LNCAP (cell line): ENCODE measurements around the gene DSG1.

Experiments used
- TF ChIP-seq, protein P1 (sequence below): fragments of 450-650 bp; IDR thresholded peaks from 2 replicates; pipeline ENCODE4 v1.5.1; 2017; ENCODE audit warnings: mild to moderate bottlenecking

Gene DSG1

DNA sequence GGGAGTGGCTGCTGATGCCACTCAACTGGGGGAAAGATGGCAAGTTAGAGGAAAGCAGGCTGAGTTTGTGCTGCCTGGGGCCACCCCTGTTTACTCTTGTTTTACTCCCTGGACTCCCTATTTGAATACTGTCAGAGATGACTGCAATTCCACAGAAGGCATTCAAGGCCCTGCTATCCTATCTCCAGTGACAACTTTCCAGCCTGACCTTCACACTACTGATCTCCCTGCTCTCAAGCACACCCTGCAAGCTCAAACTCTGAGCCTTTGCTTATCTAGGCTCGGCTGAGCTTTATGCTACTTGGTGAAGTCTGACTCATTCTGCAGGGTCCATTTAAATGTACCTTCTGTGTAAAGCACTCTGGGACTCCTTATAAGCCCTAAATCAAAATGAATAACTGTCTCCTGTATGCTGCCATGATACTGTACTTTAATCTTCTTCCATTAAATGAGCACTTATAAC is 39.3 kb upstream of the DSG1 start:
- TF ChIP-seq, protein P1, sequence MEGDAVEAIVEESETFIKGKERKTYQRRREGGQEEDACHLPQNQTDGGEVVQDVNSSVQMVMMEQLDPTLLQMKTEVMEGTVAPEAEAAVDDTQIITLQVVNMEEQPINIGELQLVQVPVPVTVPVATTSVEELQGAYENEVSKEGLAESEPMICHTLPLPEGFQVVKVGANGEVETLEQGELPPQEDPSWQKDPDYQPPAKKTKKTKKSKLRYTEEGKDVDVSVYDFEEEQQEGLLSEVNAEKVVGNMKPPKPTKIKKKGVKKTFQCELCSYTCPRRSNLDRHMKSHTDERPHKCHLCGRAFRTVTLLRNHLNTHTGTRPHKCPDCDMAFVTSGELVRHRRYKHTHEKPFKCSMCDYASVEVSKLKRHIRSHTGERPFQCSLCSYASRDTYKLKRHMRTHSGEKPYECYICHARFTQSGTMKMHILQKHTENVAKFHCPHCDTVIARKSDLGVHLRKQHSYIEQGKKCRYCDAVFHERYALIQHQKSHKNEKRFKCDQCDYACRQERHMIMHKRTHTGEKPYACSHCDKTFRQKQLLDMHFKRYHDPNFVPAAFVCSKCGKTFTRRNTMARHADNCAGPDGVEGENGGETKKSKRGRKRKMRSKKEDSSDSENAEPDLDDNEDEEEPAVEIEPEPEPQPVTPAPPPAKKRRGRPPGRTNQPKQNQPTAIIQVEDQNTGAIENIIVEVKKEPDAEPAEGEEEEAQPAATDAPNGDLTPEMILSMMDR, result no peak

DNA sequence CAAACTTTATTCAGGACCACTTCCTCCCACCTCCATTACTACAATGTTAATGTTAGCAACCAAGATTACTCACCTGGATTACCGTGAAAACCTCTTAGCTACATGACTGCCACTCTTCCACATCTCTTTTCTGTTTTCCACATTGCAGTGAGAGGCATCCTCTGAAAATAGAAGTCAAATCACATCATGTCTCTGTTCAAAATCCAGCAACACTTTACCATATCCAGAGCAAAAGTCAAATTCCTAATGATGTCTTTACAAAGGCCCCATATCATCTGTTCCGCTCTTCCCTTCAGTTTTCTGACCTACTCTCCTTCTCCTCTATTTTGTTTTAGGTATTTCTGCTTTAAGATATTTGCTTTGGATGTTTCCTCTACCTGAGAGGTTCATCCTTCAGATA is 37.5 kb upstream of the DSG1 start:
- TF ChIP-seq, protein P1, result no peak

GRCh38 chr18:31281437-31281836 is 36.5 kb upstream of the DSG1 start:
- TF ChIP-seq, protein P1, result no peak

GRCh38 chr18:31291688-31292087 is 26.3 kb upstream of the DSG1 start:
- TF ChIP-seq, protein P1, result no peak

DNA sequence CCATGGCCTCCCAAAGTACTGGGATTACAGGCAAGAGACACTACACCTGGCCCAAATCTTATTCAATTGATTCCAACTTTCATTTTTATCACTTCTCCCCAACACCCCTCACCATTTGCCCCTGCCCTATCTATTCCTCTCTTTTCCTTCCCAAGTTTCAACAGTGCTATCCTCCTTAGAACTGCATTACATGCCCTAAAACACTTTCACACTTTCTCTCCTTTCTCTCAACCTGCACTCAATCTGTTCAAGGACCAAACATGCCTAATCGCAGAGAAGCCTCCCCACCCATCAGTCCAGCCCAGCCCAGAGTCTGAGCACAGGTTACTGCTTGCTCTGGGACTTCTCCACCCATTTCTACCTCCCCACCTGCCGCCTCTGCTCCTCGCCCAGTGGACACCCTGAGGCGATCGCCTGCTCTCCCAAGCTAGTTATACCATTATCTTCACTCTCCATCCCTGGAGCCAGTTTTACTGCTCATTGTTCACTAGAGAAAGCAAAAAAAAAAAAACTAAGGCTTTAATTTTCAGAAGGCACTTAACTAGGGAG is 23.7 kb upstream of the DSG1 start:
- TF ChIP-seq, protein P1, result no peak

DNA sequence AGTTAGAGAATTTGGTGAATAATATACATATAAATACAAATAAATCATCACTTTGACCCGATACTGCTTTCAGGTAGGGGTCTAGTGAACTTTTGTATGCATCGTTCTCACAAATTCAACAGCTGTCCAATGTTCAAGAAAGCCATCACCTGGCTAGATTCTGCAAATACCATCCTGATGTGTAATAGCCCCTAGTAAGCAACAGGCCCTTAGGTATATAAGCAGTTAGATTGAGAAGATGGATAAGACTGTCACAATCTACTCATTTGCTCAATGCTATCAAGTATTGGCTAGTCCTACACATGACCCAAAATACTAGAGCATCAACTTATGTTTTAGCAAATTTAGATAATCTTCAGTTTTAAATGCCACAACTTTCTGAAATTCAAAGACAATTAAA is 20.7 kb upstream of the DSG1 start:
- TF ChIP-seq, protein P1, result no peak

- TF ChIP-seq, protein P1, result no peak
Observed at GRCh38 chr18:31301201-31301655, 16.7 kb upstream of the DSG1 start.

DNA sequence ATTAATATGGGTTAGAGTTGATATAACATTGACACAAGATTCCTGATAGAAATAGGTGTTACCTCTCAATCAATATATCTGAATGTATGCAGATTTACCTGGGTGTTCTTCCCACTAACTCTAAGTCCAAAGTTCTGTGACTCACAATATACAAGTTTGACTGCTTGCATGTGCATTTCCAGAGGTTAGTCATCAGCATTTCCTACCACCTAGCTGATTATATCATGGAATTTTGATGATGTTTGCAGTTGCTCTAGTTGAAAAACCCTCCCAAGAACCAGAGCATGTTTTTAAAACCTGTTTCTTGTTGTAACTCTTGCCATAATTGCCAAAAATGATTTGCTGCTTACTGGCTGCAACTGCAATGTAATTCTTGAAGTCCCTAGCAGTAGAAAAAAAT is 15.0 kb upstream of the DSG1 start:
- TF ChIP-seq, protein P1, result no peak
